ENCODE measurements around the gene FAM83C. TPM values are rescaled to one million over a fixed set of nuclear protein-coding genes. Genes with fewer than 3 reads are reported as not detected.

The FAM83C gene
- total RNA-seq, 1 experiment from 2014 or later, result not detected

GRCh38 chr20:35307666-35308653 is 15.7 kb upstream of the FAM83C start:
- Histone ChIP-seq H3K27ac (peak overlapping the region; percentile 93), H3K9me3 (replicated peaks) (no peaks in the 10 kb centered on the region), H3K36me3 (no peaks in the 10 kb centered on the region), H3K27me3 (no peaks in the 10 kb centered on the region), H3K4me1 (peaks cover 71% of the 10 kb centered on the region), H3K4me3 (no peak overlapping the region)
- DNase-seq, result peak; percentile 93 to 97

- Histone ChIP-seq H3K36me3 (no peaks in the 10 kb centered on the region), H3K9me3 (replicated peaks) (no peaks in the 10 kb centered on the region), H3K27ac (peak overlapping the region; percentile 93), H3K27me3 (no peaks in the 10 kb centered on the region), H3K4me1 (peaks cover 61% of the 10 kb centered on the region), H3K4me3 (no peak overlapping the region)
- peak; percentile 72 to 80 for DNase-seq
Observed at GRCh38 chr20:35306931-35307517, 14.8 kb upstream of the FAM83C start.

DNA sequence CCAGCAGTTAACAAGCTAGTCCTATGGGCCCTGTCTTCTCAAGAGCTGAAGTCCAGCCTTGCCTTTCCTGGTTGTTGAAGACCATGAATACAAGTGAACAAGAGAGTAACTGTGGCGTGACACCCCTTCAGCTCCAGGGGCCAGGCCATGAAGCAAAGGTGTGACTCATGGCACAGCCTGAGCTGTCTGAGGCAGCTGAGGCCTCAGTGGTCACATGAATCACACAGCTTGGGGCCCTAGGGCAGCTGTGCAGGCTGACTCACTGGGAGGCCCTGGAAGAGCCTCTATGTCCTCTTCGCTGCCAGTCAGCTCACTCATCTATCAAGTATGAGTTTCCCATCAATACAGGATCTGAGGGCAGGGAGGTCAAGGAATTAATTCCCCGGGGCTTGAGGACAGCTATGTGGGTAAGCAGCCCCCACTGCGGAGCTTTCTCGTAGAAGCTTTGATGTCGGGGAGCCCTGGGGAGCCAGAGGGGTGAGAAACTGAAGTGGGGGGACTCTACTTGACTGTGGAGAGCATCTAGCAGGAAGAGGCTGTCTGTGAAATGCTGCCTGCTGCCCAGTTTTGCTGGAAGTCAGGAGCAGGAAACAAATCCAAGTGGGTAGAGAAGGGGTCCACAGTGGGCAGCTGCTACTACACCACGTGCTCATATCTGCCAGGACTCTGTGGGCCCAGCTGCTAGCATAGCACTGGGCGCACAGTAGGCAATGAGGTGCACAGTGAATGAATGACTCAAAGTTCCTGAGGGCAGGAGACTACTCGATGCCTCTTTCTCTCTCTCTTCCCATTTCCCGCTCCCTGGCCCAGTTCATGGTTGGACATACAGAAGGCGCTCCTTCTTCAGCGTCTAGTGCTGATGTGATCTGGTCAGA is 13.7 kb upstream of the FAM83C start:
- Histone ChIP-seq H3K9me3 (replicated peaks) (no peaks in the 10 kb centered on the region), H3K4me3 (no peak overlapping the region), H3K27me3 (no peaks in the 10 kb centered on the region), H3K4me1 (peaks cover 50% of the 10 kb centered on the region), H3K27ac (peak overlapping the region; percentile 93), H3K36me3 (no peaks in the 10 kb centered on the region)
- peak; percentile 99 for DNase-seq

DNA sequence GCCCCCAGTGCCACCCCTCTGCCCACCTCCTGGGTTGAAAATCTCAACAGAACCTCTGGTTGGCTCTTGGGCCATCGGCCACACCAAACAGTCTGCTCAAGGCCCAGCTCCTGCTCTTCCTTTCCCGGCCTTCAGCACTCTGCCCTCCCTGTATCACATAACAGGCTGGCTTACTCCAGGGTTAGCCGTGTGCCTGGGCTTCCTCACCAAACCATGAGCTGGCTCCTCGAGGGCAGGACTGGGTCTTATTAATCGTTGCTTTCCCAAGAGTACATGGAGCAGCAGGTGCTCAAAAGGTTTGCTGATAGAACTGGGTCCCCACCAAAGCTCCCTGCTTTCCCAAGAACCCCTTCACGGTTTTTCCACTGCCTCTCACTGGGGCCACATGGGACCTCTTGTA is 12.7 kb upstream of the FAM83C start:
- no peaks in the 10 kb centered on the region for H3K9me3 ChIP-seq (replicated peaks)
- no peaks in the 10 kb centered on the region for H3K27me3 ChIP-seq
- DNase-seq, result no peak
- peaks cover 50% of the 10 kb centered on the region for H3K4me1 ChIP-seq
- H3K36me3 ChIP-seq, result no peaks in the 10 kb centered on the region
- H3K4me3 ChIP-seq, result no peak overlapping the region
- H3K27ac ChIP-seq, result peak overlapping the region; percentile 93

DNA sequence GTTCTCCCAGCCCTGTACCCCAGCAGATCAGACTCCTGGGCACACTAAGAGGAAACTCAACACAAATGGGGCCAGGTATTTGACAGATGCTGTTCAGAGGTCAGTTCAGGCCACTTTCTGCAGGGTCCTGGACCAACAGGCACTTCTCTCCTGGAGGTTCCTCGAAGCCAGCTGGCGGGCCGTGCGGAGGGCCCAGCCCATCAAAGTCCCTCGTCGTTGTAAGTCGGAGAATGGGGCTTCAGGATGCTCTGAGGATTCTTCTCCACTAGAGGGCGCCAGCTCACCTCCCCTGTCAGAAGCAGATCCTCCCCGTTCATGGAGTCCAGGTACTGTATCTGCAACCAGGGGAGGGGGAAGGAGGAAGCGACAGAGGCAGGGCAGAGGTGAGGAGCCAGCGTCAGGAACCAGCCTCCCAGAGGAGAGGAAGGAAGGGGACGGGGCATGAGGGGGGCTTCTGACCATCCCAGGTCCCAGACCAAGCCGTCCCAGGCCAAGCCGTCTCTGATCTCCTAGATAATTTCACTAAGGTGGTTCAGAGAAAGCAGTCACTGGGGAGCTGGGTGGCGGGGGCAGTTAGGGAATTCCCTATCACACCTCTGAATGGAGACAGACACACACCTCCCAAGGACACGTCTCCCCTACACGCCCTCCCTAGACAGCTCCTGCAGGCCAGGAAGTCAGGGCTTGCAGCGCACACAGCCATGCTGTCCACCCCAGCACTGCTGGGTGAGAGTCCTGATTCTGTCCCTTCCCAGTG is 11.7 kb upstream of the FAM83C start:
- Histone ChIP-seq H3K9me3 (replicated peaks) (no peaks in the 10 kb centered on the region), H3K4me3 (no peak overlapping the region), H3K36me3 (no peaks in the 10 kb centered on the region), H3K27me3 (no peaks in the 10 kb centered on the region), H3K27ac (no peak overlapping the region; the same call in 1 of the 2 replicates), H3K4me1 (peaks cover 50% of the 10 kb centered on the region)
- peak; percentile 89 to 97 for DNase-seq

DNA sequence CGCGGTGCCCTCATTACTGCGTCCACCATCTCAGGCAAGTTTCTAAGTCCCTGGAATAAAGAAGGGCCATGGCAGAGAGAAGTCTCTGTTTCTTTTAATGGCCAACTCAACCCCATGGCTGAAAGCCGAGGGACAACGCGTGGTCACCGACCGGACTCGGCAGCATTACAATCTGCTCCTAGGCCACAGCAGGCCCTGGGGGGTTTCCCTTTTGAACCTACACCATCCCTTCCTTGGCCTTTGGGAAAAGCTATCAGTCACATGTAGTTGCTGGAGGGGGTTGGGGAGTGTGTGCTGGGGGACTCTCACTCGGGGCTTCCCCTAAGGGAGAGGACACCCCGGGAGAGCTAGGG is 11.1 kb upstream of the FAM83C start:
- Histone ChIP-seq H3K9me3 (replicated peaks) (no peaks in the 10 kb centered on the region), H3K4me3 (no peak overlapping the region), H3K27me3 (no peaks in the 10 kb centered on the region), H3K36me3 (no peaks in the 10 kb centered on the region), H3K4me1 (peaks cover 45% of the 10 kb centered on the region), H3K27ac (no peak overlapping the region)
- DNase-seq, result no peak

GRCh38 chr20:35302421-35303335 is 10.5 kb upstream of the FAM83C start:
- no peak for DNase-seq
- no peaks in the 10 kb centered on the region for H3K9me3 ChIP-seq (replicated peaks)
- no peak overlapping the region for H3K4me3 ChIP-seq
- H3K27me3 ChIP-seq, result no peaks in the 10 kb centered on the region
- H3K36me3 ChIP-seq, result no peaks in the 10 kb centered on the region
- H3K27ac ChIP-seq, result no peak overlapping the region
- H3K4me1 ChIP-seq, result peaks cover 38% of the 10 kb centered on the region

DNA sequence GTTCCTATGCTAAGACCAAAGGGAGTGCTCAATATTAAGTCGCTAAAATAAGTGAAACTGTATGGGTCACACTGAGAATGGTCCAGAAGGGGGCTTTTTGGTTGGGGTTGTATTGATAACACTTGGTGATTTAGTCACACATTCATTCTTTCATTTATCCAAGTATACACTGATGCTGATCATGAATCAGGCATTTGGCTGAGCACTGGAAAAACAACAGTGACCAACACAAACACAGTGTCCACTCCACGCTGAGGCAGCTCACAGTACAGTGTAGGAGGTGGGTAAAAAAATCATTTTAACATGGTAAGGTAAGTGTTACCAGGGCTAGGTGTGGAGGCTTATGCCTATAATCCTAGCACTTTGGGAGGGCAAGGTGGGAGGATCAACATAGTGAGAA is 9.2 kb upstream of the FAM83C start:
- H3K4me1 ChIP-seq, result peaks cover 26% of the 10 kb centered on the region
- no peaks in the 10 kb centered on the region for H3K9me3 ChIP-seq (replicated peaks)
- H3K36me3 ChIP-seq, result no peaks in the 10 kb centered on the region
- H3K4me3 ChIP-seq, result no peak overlapping the region
- DNase-seq, result no peak
- no peak overlapping the region for H3K27ac ChIP-seq
- 0 out of 2 replicates have a peak, but pooled peaks cover 5% of the 10 kb centered on the region for H3K27me3 ChIP-seq

DNA sequence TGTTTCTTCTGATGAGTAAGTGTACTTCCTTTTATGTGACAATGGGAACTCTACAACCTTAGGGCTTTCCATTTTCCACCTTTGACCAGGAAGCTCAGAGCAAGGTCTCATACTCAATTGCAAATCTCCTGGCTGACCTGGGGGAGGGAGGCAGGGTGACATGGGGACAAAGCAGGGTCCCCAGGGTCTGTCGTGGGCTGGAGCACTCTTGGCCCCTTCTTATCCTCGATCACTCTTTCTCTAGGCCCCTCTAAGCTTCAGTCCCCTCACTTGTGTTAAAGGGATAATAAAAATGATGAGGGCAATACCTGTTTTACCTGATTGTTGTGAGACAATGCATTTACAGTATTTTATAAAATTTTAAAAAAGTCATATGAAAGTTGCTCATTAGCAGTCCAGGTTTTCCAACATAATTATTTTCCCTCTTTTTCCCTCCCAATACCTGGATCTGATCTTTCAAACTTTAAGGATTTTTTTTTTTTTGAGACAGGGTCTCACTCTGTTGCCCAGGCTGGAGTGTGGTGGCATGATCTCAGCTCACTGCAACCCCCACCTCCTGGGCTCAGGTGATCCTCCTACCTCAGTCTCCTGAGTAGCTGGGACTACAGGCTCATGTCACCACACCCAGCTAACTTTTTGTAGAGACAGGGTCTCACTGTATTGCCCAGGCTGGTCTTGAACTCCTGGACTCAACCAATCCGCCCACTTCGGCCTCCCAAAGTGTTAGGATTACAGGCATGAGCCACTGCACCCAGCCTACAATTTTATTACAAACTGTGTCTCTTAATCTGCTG is 8.4 kb upstream of the FAM83C start:
- Histone ChIP-seq H3K27me3 (0 out of 2 replicates have a peak, but pooled peaks cover 6% of the 10 kb centered on the region), H3K36me3 (no peaks in the 10 kb centered on the region), H3K4me1 (peaks cover 18% of the 10 kb centered on the region), H3K9me3 (replicated peaks) (no peaks in the 10 kb centered on the region), H3K4me3 (no peak overlapping the region), H3K27ac (no peak overlapping the region)
- DNase-seq, result no peak

DNA sequence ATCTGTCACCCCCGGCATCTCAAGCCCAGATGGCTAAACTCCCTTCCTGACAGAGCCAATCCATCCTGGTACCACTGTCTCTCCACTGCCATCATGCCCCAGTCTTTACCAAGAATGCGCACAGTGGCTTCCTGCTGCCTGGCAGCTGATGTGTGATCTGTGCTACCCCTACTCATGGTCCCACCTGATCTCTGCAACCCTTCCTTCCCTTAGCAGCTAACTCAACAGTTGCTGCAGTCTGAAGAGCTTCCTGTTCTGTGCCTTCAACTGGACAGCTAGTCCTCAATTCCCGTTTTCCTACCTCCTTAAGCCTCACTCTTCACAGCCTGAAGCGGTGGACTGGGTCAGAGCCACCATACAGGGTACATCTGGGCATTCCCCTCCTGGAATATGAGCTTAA is 7.6 kb upstream of the FAM83C start:
- Histone ChIP-seq H3K4me1 (peaks cover 9% of the 10 kb centered on the region), H3K27me3 (0 out of 2 replicates have a peak, but pooled peaks cover 6% of the 10 kb centered on the region), H3K36me3 (no peaks in the 10 kb centered on the region), H3K27ac (no peak overlapping the region), H3K9me3 (replicated peaks) (no peaks in the 10 kb centered on the region), H3K4me3 (no peak overlapping the region)
- no peak for DNase-seq

DNA sequence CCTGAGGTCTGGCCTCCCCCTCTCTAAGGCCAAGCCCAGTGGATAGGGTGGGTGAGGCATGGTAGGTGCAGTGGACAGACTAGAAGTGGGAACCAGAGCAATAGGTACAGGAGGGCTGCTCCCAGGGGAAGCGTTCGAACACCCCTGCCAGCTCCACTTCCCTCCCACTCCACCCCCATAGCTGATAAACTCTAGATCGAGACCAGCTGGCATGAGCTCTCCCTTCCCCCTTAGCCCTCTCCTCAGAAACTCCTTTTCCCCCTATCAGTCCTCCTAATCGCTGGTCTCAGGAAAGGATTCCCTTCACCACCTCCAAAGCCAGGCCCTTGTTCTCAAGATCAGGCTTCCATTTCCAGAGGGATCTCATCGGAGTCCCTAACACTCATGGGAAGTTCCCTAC is 6.0 kb upstream of the FAM83C start:
- Histone ChIP-seq H3K9me3 (replicated peaks) (no peaks in the 10 kb centered on the region), H3K4me1 (no peaks in the 10 kb centered on the region), H3K27ac (no peak overlapping the region), H3K27me3 (0 out of 2 replicates have a peak, but pooled peaks cover 11% of the 10 kb centered on the region), H3K4me3 (no peak overlapping the region), H3K36me3 (no peaks in the 10 kb centered on the region)
- DNase-seq, result no peak

- no peaks in the 10 kb centered on the region for H3K4me1 ChIP-seq
- DNase-seq, result no peak
- 0 out of 2 replicates have a peak, but pooled peaks cover 11% of the 10 kb centered on the region for H3K27me3 ChIP-seq
- no peak overlapping the region for H3K27ac ChIP-seq
- no peak overlapping the region for H3K4me3 ChIP-seq
- no peaks in the 10 kb centered on the region for H3K36me3 ChIP-seq
- no peaks in the 10 kb centered on the region for H3K9me3 ChIP-seq (replicated peaks)
Observed at GRCh38 chr20:35297740-35298139, 5.5 kb upstream of the FAM83C start.

DNA sequence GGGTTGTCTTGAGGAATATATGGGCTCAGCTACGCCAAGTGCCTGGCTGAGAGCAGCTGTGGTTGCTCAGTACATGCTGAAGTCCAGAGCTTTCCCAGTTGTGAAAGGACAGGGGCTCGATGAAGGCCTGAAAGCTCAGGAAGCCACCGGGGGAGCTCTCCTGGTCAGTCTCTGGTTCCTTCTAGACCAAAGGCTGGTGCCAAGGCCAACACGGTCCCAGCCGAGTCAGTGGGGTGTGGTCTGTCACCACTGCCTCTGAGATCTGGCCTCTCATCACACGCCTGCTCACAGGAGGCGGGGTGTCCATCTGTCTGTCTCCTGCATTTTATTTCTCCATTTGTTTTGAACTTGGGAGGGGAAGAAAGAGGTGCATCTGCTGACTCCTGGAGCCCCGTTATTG is 4.9 kb upstream of the FAM83C start:
- Histone ChIP-seq H3K27me3 (0 out of 2 replicates have a peak, but pooled peaks cover 16% of the 10 kb centered on the region), H3K27ac (no peak overlapping the region), H3K9me3 (replicated peaks) (no peaks in the 10 kb centered on the region), H3K36me3 (no peaks in the 10 kb centered on the region), H3K4me1 (no peaks in the 10 kb centered on the region), H3K4me3 (no peak overlapping the region)
- no peak for DNase-seq

Data from SJCRH30 (cell line).